Aorta (tissue), 5 donors: ENCODE data around the gene GALNTL6. TPM values are rescaled to one million over a fixed set of nuclear protein-coding genes. Genes with fewer than 3 reads are reported as not detected.

Source experiments
- ATAC-seq: fragments of 200-7000 bp; cut with Tn5 transposase; one replicate; pipeline ENCODE4 v1.9.1; 2022; ENCODE audit warnings: moderate library complexity; ENCODE audit not compliant: low FRiP score
- DNase-seq, 2 donors: peaks; one replicate each; pipeline ENCODE4 v3.0.0-alpha.2; 2020
- H3K27ac ChIP-seq, 2 donors: one replicate each; pipeline ENCODE4 v1.5.1; 2013; ENCODE audit warnings: low read length in 2 of 2, mild to moderate bottlenecking in 2 of 2, moderate library complexity in 2 of 2, control low read depth in 1 of 2, inconsistent platforms in 1 of 2, low read depth in 1 of 2
- H3K27me3 ChIP-seq, 2 donors: one replicate each; pipeline ENCODE4 v1.6.1; 2013; ENCODE audit warnings: control low read depth in 1 of 2, low read length in 1 of 2, mild to moderate bottlenecking in 1 of 2, moderate library complexity in 1 of 2; ENCODE audit not compliant: insufficient read depth in 2 of 2, control insufficient read depth in 1 of 2
- H3K36me3 ChIP-seq, 2 donors: one replicate each; pipeline ENCODE4 v1.6.1; 2013; ENCODE audit warnings: control low read depth in 1 of 2, low read length in 1 of 2, mild to moderate bottlenecking in 1 of 2; ENCODE audit not compliant: insufficient read depth in 2 of 2, control insufficient read depth in 1 of 2
- H3K4me1 ChIP-seq, 2 donors: one replicate each; pipeline ENCODE4 v1.6.1; 2013; ENCODE audit warnings: low read length in 2 of 2, control low read depth in 1 of 2, mild to moderate bottlenecking in 1 of 2, moderate library complexity in 1 of 2; ENCODE audit not compliant: insufficient read depth in 2 of 2, control insufficient read depth in 1 of 2
- H3K4me3 ChIP-seq, 2 donors: one replicate each; pipeline ENCODE4 v1.5.1; 2013; ENCODE audit warnings: low read length in 2 of 2, control low read depth in 1 of 2, mild to moderate bottlenecking in 1 of 2
- H3K9me3 ChIP-seq: one replicate; pipeline ENCODE4 v1.6.1; 2013; ENCODE audit warnings: mild to moderate bottlenecking, low read length; ENCODE audit not compliant: control insufficient read depth
- WGBS, 2 donors: extraction: QIAGEN DNeasy Blood & Tissue Kit; methylation state at CpG; one replicate each; pipeline ENCODE4 v1.1.7; 2013; 5-methylcytosine and 5-hydroxymethylcytosine counted together
- intact Hi-C, 2 donors: fragments of 100-400 bp; cut with DNase I; formaldehyde crosslinking; loops; one replicate each; pipeline versions ENCODE4 v1.14.2 to v1.15.0; 2022
- polyA plus RNA-seq, 2 donors: library from polyadenylated mRNA; stranded (reverse); fragments of 200-250 nt; gene quantifications; one replicate each; pipeline ENCODE4 v1.2.3, GENCODE V29; 2013
- total RNA-seq, 2 donors: library from RNA; stranded (reverse); fragmentation: NEBNext Ultra II Directional; extraction: Animal tissue kit (Norgen Biotek cat#: 25700); gene quantifications; one replicate each; pipeline ENCODE4 v1.2.1, GENCODE V29; 2021
- donor health status: healthy with polysubstance abuse.
- donor health status: Bipolar disorder and iron deficiency.
- donor health status: DM: no; HTN: no; CAD: no.
- donor health status: DM: no; HTN: no; CAD: no.
- donor health status: DM: yes; HTN: yes; CAD: no.

Gene GALNTL6
- total and polyA plus RNA-seq, 4 donors: 0.39 to 1.6 (median 0.46) TPM; not detected in 1

DNA sequence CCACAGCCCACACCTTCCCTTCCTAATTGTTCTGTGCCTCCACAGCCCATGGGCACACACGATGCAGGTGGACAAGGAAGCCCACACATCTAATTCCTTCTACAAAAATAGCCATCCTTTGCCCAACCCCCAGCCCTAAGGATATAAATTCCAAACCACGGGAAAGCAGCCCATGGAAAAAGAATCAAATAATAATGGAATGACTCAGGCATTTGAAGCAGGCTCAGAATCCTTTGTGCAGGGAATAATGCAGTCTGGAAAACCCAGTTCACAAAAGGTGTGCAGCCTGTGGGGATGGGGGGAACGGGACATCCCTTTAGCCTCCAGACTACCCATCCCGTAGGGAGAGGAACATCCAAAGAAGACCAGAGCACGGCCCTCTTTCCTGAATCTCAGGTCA, 1013.1 kb downstream of the GALNTL6 start:
- Histone ChIP-seq H3K27ac (no peak overlapping the region), H3K36me3 (no peaks in the 10 kb centered on the region), H3K4me1 (no peaks in the 10 kb centered on the region), H3K9me3 (peaks cover 1% of the 10 kb centered on the region), H3K4me3 (no peak overlapping the region), H3K27me3 (no peaks in the 10 kb centered on the region)
- DNase-seq (no peak), ATAC-seq (no peak)
- intact Hi-C loops: no loop called here
- WGBS, 2 donors: 45 to 48% methylated on average over 5 of the region's 5 CpGs

DNA sequence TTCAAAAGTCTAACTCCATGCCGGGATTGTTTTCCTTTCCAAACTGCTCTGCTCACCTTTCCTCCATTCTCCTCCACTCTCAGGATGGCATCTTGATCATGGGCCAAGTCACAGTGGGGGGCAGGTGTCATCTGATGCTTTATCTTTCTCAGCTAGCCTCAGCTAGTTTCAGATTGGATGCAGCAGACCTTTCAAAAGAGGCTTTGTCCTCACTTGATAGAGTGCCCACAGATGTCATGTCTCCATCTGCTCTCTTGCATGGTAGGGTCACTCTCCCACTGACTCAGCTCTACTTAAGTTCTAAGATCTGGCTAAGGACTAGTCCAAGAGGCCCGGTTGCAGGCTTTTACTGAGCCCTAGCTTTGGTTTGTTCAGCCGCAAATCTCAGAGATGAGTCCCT, 1013.7 kb downstream of the GALNTL6 start:
- no peak for ATAC-seq
- intact Hi-C loops: no loop called here

DNA sequence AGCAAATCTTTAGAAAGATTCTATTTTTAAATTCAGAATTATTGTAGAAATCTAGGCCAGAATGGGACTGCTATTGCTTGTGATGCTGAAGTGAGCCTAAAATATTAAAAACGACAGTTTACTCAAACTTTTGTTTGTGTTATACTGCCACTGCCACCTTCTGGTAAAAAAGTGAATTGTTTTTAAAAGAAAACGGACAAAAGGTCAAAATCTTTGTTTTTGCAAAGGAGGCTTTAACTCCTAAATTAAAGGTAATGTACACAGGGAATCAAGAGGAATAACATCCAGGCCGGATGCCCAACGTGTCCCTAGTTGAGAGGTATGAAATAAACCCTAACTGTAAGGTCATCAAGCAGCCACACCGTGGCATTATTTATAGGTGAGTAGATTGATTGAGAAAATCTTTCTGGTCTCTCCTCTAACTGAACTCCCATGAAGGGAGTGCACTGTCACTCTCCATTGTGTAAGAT, 1017.1 kb downstream of the GALNTL6 start:
- intact Hi-C loops: no loop called here
- WGBS, 2 donors: 8 to 10% methylated on average over 5 of the region's 5 CpGs
- DNase-seq: no peak
- H3K9me3 ChIP-seq: peaks cover 1% of the 10 kb centered on the region
- no peaks in the 10 kb centered on the region for H3K27me3 ChIP-seq
- no peaks in the 10 kb centered on the region for H3K4me1 ChIP-seq
- H3K27ac ChIP-seq: no peak overlapping the region
- ATAC-seq: no peak
- no peak overlapping the region for H3K4me3 ChIP-seq
- no peaks in the 10 kb centered on the region for H3K36me3 ChIP-seq

More for the DNA sequence above, 1013.7 kb downstream of the GALNTL6 start:
- Histone ChIP-seq H3K27ac (no peak overlapping the region), H3K36me3 (no peaks in the 10 kb centered on the region), H3K9me3 (peaks cover 1% of the 10 kb centered on the region), H3K27me3 (no peaks in the 10 kb centered on the region), H3K4me3 (no peak overlapping the region), H3K4me1 (no peaks in the 10 kb centered on the region)
- no peak for DNase-seq
- 89 to 93% methylated on average over 3 of the region's 3 CpGs for WGBS, 2 donors

DNA sequence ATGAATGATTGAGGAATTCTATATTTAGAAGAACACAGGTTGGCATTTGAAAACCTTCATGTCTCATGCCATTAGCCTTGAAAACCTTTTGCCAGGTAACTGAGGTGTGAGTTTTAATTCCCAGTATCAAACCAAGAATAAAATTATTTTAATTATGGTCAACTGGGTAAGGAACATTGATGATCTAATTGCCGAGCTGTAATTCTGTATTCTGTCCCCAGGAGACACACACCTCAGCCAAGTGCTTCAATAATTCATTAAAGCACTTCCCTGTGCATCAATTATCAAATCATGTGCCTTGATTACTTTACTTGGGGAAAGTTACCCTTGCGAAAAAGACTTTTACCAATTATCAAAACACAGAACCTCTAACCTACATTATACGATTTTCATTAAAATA, 1023.5 kb downstream of the GALNTL6 start:
- Histone ChIP-seq H3K36me3 (no peaks in the 10 kb centered on the region), H3K9me3 (no peaks in the 10 kb centered on the region), H3K27ac (no peak overlapping the region), H3K4me1 (peaks cover 0 to 7% of the 10 kb centered on the region in 2 donors), H3K4me3 (no peak overlapping the region), H3K27me3 (no peaks in the 10 kb centered on the region)
- no peak for ATAC-seq
- DNase-seq: no peak
- WGBS, 2 donors: 83 to 84% methylated on average over 3 of the region's 3 CpGs
- intact Hi-C loops: no loop called here

DNA sequence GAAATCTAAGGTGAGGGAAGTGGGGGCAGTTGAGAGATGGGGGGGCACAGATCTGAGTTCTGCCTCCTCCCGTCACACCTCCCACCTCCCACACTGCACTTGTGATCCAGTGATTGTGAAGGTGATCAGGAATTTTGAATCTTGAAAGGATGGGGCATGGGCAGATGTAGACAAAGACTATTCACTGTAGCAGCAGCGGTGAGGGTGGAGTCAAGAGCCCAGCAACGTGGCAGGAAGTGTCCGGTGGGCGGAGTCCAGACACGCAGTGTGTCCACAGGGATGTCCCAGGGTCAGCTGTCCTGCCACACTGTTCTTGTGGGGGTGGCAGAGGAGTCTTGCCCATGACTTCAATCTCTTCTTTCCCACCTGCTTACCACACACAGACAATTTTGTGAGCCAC, 1024.9 kb downstream of the GALNTL6 start:
- intact Hi-C loops: no loop called here
- 86 to 88% methylated on average over 6 of the region's 6 CpGs for WGBS, 2 donors
- H3K36me3 ChIP-seq: no peaks in the 10 kb centered on the region

DNA sequence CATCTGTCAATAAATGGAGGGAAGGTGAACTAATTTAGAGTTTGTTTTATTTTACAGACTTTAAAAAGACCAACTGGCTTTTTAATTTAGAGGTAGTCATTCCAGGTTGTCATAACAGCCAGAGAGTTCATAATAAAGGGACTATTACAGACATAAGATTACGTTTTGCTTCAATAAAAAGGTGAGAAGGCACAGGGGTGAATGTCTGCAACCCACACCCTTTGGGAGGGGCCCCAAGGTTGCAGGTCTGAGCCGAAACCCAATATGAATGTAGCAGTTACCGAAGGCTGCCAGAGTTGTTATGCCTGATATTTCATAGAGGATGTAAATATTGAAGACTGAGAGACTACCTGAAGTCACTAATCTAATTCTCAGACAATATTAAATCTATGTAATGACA, 1025.7 kb downstream of the GALNTL6 start:
- Histone ChIP-seq H3K27me3 (no peaks in the 10 kb centered on the region), H3K27ac (no peak overlapping the region), H3K4me1 (peaks cover 0 to 7% of the 10 kb centered on the region in 2 donors), H3K36me3 (no peaks in the 10 kb centered on the region), H3K9me3 (no peaks in the 10 kb centered on the region), H3K4me3 (no peak overlapping the region)
- ATAC-seq (no peak), DNase-seq (no peak)
- 93 to 99% methylated on average over 3 of the region's 3 CpGs for WGBS, 2 donors
- intact Hi-C loops: no loop called here

More for the DNA sequence above, 1024.9 kb downstream of the GALNTL6 start:
- H3K4me3 ChIP-seq: no peak overlapping the region
- H3K27ac ChIP-seq: no peak overlapping the region
- ATAC-seq (no peak), DNase-seq (no peak)
- H3K4me1 ChIP-seq: peaks cover 0 to 7% of the 10 kb centered on the region in 2 donors
- no peaks in the 10 kb centered on the region for H3K9me3 ChIP-seq
- no peaks in the 10 kb centered on the region for H3K27me3 ChIP-seq

DNA sequence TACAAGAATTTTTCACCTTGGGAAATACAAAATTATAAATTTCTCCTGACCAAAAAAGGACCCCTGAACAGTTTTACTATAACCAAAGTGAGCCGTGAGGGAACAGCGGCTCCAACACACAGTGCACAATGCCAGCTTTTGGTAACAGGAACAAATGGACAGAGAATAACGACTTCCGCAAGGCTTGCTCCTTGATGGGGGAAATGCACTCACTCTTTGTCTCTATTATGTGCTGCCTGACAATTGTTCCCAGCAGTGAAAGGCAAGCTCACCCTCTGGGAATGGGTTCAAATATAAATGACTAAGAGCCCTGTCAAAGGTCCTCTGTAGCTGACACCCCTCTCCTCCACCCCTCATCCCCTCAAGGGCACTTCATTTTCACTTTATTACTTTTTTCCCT, 1029.6 kb downstream of the GALNTL6 start:
- H3K27me3 ChIP-seq: no peaks in the 10 kb centered on the region
- H3K4me1 ChIP-seq: peaks cover 0 to 7% of the 10 kb centered on the region in 2 donors
- no peaks in the 10 kb centered on the region for H3K36me3 ChIP-seq
- H3K9me3 ChIP-seq: no peaks in the 10 kb centered on the region
- H3K4me3 ChIP-seq: no peak overlapping the region
- no peak for ATAC-seq
- H3K27ac ChIP-seq: no peak overlapping the region
- DNase-seq: no peak
- WGBS, 2 donors: 91 to 98% methylated on average over 4 of the region's 4 CpGs
- intact Hi-C loops: loop anchor here in 1 of 2 donors (10.0 kb wide), 1 partner anchor 162 kb away; no protein-coding TSS in a partner anchor

DNA sequence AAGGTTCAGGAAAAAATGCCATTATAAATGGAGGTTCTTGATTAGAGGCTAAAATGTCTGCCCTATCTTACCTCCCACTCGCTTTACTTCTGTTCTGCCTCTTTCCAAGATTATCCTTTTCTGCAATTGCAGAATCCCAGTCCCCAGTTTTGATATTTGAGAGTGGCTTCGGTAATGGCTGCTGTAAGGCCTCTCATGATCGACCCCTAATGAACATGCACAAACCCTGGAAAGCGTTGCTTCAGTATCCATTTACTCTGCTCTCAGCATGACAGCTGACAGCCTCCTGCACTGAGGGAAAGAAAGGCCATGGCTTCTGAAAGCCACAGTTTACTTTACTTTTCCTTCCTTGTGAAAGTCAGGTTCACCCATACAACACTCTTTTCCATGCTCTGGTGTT, 1030.0 kb downstream of the GALNTL6 start:
- Histone ChIP-seq H3K9me3 (no peaks in the 10 kb centered on the region), H3K4me3 (no peak overlapping the region), H3K27me3 (no peaks in the 10 kb centered on the region), H3K27ac (no peak overlapping the region), H3K4me1 (peaks cover 0 to 7% of the 10 kb centered on the region in 2 donors), H3K36me3 (no peaks in the 10 kb centered on the region)
- WGBS, 2 donors: 69 to 81% methylated on average over 4 of the region's 4 CpGs
- DNase-seq (no peak), ATAC-seq (no peak)
- intact Hi-C loops: loop anchor here in 1 of 2 donors (10.0 kb wide), 1 partner anchor 162 kb away; no protein-coding TSS in a partner anchor

DNA sequence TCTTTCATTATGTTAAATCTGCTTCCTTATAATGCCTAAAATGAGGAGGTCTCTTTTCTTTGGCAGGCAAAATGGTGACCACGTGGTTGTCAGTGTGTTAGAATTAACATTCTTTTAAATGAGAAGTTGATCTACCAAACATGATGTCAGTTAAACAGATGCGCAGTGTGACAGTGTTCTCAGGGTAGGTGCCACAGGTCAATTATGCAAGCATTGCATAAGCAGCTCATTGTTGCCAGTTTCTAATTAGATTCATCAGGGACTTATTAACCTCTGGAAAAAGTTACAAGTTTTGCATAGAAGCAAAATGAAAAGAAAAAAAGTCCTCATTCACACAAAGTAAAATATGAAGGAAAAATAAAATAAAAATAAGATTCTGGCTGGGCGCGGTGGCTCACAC, 1031.4 kb downstream of the GALNTL6 start:
- Histone ChIP-seq H3K9me3 (no peaks in the 10 kb centered on the region), H3K36me3 (no peaks in the 10 kb centered on the region), H3K27ac (no peak overlapping the region), H3K4me3 (no peak overlapping the region), H3K4me1 (peaks cover 0 to 7% of the 10 kb centered on the region in 2 donors), H3K27me3 (no peaks in the 10 kb centered on the region)
- DNase-seq: no peak
- intact Hi-C loops: loop anchor here in 1 of 2 donors (10.0 kb wide), 1 partner anchor 160 kb away; no protein-coding TSS in a partner anchor
- WGBS, 2 donors: 87 to 90% methylated on average over 4 of the region's 4 CpGs
- no peak for ATAC-seq
